NCI-H69 (cell line): ENCODE results near the gene ANK2.

Experiments used
- DNase-seq: peaks from one replicate; lab custom pipeline; 2025; lab: John Stamatoyannopoulos, UW

The ANK2 gene

GRCh38 chr4:113049421-113050370 is at the start of gene ANK2:
Gene ANK2 (plus strand): TSS chr4:113049653. CDS start chr4:113049729, 76 bp downstream.
- DNase-seq = peak; percentile 93

- no peak for DNase-seq
Observed at GRCh38 chr4:113003841-113004240, 45.6 kb upstream of the ANK2 start.

- DNase-seq = no peak
Observed at GRCh38 chr4:113004655-113005054, 44.8 kb upstream of the ANK2 start.

- DNase-seq = peak; percentile 35
Observed at GRCh38 chr4:113006632-113007031, 42.8 kb upstream of the ANK2 start.

- DNase-seq = peak; percentile 83
Observed at GRCh38 chr4:113007151-113007550, 42.3 kb upstream of the ANK2 start.

- no peak for DNase-seq
Observed at GRCh38 chr4:113008135-113008534, 41.3 kb upstream of the ANK2 start.

- DNase-seq = peak; percentile 20
Observed at GRCh38 chr4:113008716-113009115, 40.7 kb upstream of the ANK2 start.

- DNase-seq = no peak
Observed at GRCh38 chr4:113009461-113009860, 40.0 kb upstream of the ANK2 start.

- DNase-seq = no peak
Observed at GRCh38 chr4:113012122-113012725, 37.2 kb upstream of the ANK2 start.

GRCh38 chr4:113012786-113013185 is 36.7 kb upstream of the ANK2 start:
- peak; percentile 22 for DNase-seq

GRCh38 chr4:113013751-113014150 is 35.7 kb upstream of the ANK2 start:
- no peak for DNase-seq

GRCh38 chr4:113016377-113016776 is 33.1 kb upstream of the ANK2 start:
- no peak for DNase-seq

GRCh38 chr4:113020966-113021365 is 28.5 kb upstream of the ANK2 start:
- DNase-seq = no peak

- peak; percentile 46 for DNase-seq
Observed at GRCh38 chr4:113024388-113024787, 25.1 kb upstream of the ANK2 start.

GRCh38 chr4:113025416-113025815 is 24.0 kb upstream of the ANK2 start:
- DNase-seq = no peak

GRCh38 chr4:113026556-113026955 is 22.9 kb upstream of the ANK2 start:
- no peak for DNase-seq

GRCh38 chr4:113028074-113028473 is 21.4 kb upstream of the ANK2 start:
- no peak for DNase-seq

- peak; percentile 41 for DNase-seq
Observed at GRCh38 chr4:113031212-113031611, 18.2 kb upstream of the ANK2 start.

- no peak for DNase-seq
Observed at GRCh38 chr4:113040793-113041192, 8.7 kb upstream of the ANK2 start.

GRCh38 chr4:113042502-113042901 is 7.0 kb upstream of the ANK2 start:
- no peak for DNase-seq

- DNase-seq = no peak
Observed at GRCh38 chr4:113043591-113043990, 5.9 kb upstream of the ANK2 start.

- DNase-seq = peak; percentile 69
Observed at GRCh38 chr4:113050371-113050755, 910 bp downstream of the ANK2 start.

- peak; percentile 10 for DNase-seq
Observed at GRCh38 chr4:113050837-113051236, 1.4 kb downstream of the ANK2 start.
